AG08395 (cell line): ENCODE results near the gene STIMATE.

ENCODE experiments used
- DNase-seq: peaks from one replicate; pipeline ENCODE4 v3.0.0; 2012; ENCODE audit warnings: mixed read lengths, low spot score

Gene STIMATE

GRCh38 chr3:52839892-52840545 lies 57.3 kb downstream of the STIMATE start:
- no peak for DNase-seq

DNA sequence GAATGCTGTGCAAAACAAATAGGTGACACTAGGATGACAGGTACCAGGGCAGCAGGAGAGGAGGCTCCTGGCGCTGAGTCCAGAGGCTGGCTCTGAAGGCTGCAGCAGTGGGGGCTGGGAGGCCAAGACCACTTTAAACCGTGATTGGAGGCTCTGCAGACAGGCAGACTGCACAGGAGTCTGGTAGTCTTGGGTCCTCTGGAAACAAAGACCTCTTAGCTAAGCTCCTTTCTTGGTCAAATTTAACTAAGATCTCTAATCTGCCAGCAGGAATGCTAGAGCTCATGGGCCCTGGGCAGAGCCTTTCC lies 58.1 kb downstream of the STIMATE start:
- DNase-seq: no peak

- no peak for DNase-seq
These were observed 58.6 kb downstream of the STIMATE start for GRCh38 chr3:52838561-52839267.

- no peak for DNase-seq
These were observed 60.4 kb downstream of the STIMATE start for GRCh38 chr3:52836986-52837385.

GRCh38 chr3:52836471-52836845 lies 60.9 kb downstream of the STIMATE start:
- DNase-seq: no peak

- DNase-seq: no peak
These were observed 61.4 kb downstream of the STIMATE start for GRCh38 chr3:52835766-52836470.

DNA sequence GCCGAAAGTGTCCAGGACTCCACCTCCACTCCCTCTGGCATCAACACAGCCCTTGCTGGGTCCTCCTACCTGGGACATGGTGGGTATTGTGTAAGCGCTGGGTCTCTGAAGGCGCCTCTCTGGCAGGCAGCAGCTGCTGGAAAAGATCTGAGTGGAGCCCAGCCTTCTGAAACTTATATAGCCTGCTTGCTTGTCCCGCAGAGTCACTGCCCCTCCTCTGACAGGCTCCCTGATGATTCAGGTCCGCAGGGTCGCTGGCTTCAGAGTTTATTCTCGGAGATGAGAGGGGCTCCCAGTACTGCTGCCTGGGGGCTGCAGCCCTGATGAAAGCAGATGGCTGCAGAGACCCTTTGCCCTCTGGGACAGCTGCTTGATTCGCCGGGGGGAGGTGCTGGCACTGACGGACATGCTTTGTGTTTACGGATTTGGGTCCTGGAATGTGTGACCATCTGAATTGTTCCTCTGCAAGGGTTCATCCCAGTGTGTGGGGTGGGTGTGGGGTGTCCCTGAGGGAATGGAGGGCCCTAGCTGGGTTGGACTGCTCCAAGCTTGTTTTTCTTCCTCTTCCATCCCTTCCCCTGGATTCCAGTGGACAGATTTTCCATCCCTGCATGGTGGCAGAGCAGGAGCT lies 62.4 kb downstream of the STIMATE start, which contains the start of gene MUSTN1:
Gene MUSTN1, minus strand, starts transcription at position 149 of the 631 bp plus-strand sequence. Its CDS starts 71 bp downstream, at position 78.
- no peak for DNase-seq

DNA sequence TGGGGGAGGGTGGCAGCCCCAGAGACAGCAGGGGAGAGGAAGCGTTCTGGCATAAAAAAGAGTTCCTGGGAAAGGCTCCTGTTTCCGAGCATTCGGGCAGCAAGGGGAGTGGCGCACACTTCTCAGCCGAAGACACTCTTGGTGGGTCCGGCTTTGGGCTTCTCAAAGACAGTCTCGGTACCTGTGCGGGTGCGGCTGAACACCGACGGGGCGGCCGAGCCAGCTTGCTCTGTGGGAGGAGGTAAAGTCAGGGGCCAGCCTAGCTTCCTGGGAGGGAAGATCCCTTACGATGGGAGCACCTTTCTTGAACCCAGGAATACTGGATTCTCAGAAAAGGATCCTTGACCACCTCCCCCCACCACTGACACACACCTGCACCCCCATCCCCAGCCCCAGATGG lies 64.1 kb downstream of the STIMATE start:
- DNase-seq: no peak

GRCh38 chr3:52831500-52832301 lies 65.6 kb downstream of the STIMATE start:
- DNase-seq: peak; percentile 93

DNA sequence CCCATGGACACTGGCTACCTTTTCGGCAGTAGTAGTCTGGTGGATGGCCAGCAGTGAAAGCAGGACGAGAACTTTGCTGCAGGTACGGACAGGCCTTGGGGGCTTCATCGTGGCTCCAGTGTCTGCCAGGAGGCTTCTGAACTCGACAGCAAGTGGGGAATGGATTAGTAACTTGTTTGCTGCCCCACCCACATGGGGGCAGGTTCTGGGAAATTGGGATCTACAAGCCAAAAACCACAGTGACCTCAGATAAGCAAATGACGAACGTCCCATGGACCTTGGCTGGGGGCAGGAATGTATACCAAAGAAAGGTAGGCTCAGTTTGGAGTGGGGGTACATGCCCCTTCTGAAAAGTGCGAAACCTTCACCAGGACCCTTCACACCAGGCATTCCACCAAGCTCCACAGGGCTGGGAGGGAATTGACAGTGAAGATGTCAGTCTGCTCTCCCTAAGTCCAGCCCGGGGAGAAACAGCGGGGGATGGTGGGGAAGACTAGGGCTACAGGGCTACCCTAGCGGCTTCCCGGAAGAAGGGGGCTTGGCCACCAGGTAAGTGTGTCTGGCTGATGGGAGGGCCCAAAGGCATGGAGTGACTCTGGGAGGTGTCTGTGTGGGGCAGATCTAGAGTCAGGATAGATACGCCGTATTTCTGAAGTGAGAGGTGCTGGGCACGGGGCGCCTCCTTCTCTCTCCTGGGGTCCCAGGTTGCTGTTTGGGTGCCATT lies 66.7 kb downstream of the STIMATE start, which contains the start of gene ITIH4:
Gene ITIH4, minus strand, starts transcription at position 138 of the 724 bp plus-strand sequence. Its CDS starts 30 bp downstream, at position 108.
- no peak for DNase-seq

DNA sequence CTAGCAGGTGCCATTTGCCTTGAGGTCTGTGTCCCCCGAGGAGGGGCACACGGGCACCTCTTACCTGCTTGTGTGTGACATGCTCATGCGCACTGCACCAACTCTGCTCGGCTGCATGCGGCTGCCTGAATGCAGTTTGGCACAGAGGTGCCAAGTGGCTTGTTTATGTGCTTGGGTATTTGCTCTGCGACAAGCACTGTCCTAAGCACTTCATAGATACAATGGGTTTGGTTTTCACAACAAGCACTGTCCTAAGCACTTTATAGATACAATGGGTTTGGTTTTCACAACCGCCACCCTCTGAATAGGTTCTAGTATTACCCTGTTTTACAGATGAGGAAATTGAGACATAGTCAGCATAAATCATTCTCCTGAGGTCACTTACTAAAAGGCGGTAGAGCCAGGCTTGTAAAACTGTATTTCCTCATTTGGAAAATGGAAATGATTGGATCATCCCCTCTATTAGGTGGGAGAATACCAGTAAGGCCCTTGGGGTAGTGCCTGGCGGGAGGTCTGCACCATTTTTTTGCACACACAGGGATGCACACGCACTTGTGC lies 67.4 kb downstream of the STIMATE start:
- DNase-seq: no peak

GRCh38 chr3:52829482-52829881 lies 67.9 kb downstream of the STIMATE start:
- DNase-seq: no peak

DNA sequence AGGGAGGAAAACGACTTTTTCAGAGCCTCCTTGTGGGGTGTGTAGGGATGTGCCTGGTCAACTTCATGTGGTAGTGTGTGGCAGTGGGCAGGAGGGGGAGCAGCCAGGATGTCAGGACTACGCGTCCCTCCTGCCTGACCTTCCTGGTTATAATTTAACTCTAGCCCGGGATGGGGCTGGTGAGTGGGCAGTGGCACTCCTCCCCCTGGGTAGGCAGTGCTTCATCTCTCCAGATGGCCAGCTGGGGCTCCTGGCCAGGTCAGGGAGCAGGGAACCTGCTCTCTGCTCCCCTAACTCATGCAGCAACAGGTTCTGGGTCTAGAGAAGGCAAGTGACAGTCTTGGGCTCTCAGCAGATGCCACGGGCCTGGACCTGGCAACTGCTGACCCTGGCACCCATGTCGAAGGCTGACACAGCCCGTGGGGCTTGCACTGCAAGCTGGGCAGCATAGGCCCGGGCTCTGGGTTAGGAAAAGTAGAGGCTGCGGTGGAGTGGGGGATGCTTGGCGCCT lies 69.4 kb downstream of the STIMATE start:
- no peak for DNase-seq

- peak; percentile 31 for DNase-seq
These were observed 69.9 kb downstream of the STIMATE start for GRCh38 chr3:52827441-52827840.

DNA sequence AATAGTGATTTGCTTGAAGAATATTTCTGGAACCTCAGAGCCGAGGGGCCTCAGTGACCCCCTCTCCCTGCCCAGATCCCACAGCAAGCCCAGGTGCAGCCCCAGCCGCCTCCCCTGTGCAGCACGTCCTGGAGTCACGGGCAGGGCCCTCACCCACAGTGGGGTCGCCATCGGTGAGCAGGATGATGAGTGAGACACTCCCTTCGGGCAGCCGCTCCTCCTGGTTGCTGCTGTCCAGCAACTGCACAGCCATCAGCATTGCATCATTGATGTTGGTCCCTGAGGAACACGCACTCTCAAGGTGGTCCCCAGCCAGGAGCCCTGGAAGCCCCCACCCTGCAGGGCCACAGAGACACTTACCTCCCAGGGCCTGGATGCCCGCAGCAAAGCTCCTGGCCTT lies 73.3 kb downstream of the STIMATE start:
- DNase-seq: no peak

- no peak for DNase-seq
These were observed 75.0 kb downstream of the STIMATE start for GRCh38 chr3:52822363-52822762.

GRCh38 chr3:52820736-52821135 lies 76.6 kb downstream of the STIMATE start:
- peak; percentile 38 for DNase-seq

GRCh38 chr3:52819936-52820335 lies 77.4 kb downstream of the STIMATE start:
- no peak for DNase-seq

DNA sequence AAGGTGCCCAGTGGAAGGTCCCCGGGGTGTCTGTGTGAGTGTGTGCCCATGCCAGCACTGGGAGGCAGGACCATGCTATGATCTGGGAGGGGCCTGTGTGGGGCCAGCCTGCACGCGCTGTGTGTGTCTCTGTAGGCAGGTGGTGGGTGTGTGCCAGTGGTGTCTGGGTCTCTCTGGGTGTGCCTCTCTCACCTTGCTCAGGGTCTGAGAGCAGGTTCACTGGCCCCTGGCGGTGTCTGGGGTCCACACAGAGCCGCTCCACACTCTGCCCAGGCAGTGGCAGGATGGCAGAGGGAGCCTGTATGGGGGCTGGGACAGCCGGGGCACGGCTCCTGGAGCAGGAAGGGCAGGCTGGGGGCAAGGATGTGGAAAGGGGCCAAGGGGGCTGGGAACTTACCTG lies 79.5 kb downstream of the STIMATE start:
- no peak for DNase-seq

DNA sequence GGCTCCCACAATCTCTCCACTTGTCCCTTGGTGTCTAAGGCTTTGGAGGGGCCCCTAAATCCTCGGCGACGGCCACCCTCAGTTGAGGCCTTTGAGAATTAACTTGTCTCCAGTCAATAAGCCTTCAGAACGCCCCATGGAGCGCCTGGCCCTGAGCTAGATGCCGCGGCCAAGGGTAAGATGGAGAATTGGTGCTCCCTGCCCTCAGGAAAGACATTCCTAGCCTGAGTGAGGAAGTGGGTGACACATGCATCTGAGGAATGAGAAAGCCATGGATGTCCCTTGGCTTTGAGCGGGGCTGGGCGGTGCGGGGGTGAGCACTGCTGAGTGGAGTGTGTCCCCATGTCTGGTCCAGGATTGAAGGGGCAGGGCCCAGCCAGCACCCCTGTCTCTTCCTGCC lies 80.1 kb downstream of the STIMATE start:
- no peak for DNase-seq

DNA sequence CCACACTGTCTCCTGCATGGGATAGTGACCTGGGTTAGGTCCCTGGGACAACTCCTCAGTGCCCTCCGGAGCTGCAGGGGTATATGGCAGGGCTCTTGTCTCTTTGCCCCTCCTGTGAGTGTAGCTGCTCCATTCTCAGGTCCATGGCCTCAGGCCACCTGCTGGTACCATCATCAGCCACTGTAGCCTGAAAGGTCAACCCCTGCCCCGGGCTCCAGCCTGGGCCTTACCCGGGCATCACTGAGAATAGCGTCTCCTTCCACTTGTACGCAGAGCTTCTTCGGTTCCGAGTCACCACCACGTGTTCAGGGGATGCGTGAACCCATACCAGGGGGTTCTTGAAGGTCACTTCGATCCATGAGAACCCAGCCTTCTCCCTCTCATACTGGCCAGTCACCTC lies 80.7 kb downstream of the STIMATE start:
- no peak for DNase-seq
